ENCODE results near the gene TOMM70.

GRCh38 chr3:100448079-100448478 is 47.2 kb upstream of the TOMM70 start:
- no peak for TF ChIP-seq CTCF (IDR thresholded peaks at IDR 0.05)
- no peak for TF ChIP-seq POLR2A (IDR thresholded peaks at IDR 0.05)
- no peak for TF ChIP-seq POLR2AphosphoS5 (IDR thresholded peaks at IDR 0.05)
